Activated naive CD4-positive, alpha-beta T cell treated with anti-CD3 and anti-CD28 coated beads, Interleukin-2, amount 50 U/mL, for 72 hours (primary cell): ENCODE results near the gene DNAAF5. TPM values are rescaled to one million over a fixed set of nuclear protein-coding genes. Genes with fewer than 3 reads are reported as not detected.

Experiments
- ATAC-seq, 2 donors: fragments of 150-1000 bp; cut with Tn5 transposase; 2 replicates each; pipeline ENCODE4 v1.10.0; 2021; ENCODE audit warnings: mild to moderate bottlenecking in 2 of 2, moderate library complexity in 2 of 2
- DNase-seq, 2 donors: peaks; one replicate each; pipeline ENCODE4 v3.0.0; 2021 to 2022; ENCODE audit warnings: low spot score in 2 of 2
- H3K27ac Mint-ChIP-seq, 2 donors: one replicate each; pipeline ENCODE4 v1.8.0; 2022; ENCODE audit warnings: mild to moderate bottlenecking in 2 of 2, mixed read lengths in 2 of 2
- H3K36me3 Mint-ChIP-seq, 2 donors: one replicate each; pipeline ENCODE4 v1.8.0; 2022; ENCODE audit warnings: mixed read lengths in 2 of 2
- H3K9me3 Mint-ChIP-seq, 2 donors: one replicate each; pipeline ENCODE4 v1.8.0; 2022; ENCODE audit warnings: mixed read lengths in 2 of 2
- total RNA-seq, 2 donors: library from RNA; stranded (reverse); gene quantifications; one replicate each; pipeline ENCODE4 v1.2.3, GENCODE V29; 2022

Gene DNAAF5
- total RNA-seq, 2 donors from 2014 or later, result 10.7 to 40.4 TPM

- Mint-ChIP-seq H3K36me3 (peaks cover 10 to 21% of the 10 kb centered on the region in 2 donors), H3K27ac (peak overlapping the region; percentile 93 to 96)
- DNase-seq, result no peak
These were observed 91.7 kb downstream of the DNAAF5 start for GRCh38 chr7:818031-818699.

DNA sequence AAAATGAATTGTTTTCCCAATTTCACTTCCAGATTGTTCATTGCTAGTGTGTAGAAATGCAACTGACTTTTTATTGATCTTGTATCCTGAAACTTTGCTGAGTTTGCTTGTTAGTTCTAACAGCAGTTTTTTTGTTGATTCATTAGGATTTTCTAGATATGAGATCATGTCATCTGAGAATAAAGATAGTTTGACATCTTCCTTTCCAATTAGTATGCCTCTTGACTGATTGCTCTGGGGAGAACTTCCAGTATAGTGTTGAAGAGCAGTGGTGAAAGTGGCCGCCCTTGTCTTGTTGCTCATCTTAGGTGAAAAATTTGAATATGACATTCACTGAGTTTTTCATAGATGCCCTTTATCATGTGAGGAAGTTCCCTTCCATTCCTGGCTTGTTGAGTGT is 93.8 kb downstream of the DNAAF5 start:
- ATAC-seq (peak in 1 of 2 donors; percentile 7), DNase-seq (no peak)
- Mint-ChIP-seq H3K36me3 (peaks cover 10 to 21% of the 10 kb centered on the region in 2 donors), H3K27ac (peak overlapping the region in 1 of 2 donors; percentile 10), H3K9me3 (no peaks in the 10 kb centered on the region)

More at GRCh38 chr7:818031-818699, 91.7 kb downstream of the DNAAF5 start:
- H3K9me3 Mint-ChIP-seq, result no peaks in the 10 kb centered on the region
- ATAC-seq, result no peak

GRCh38 chr7:821688-822087 is 95.2 kb downstream of the DNAAF5 start:
- Mint-ChIP-seq H3K36me3 (peaks cover 10 to 21% of the 10 kb centered on the region in 2 donors), H3K27ac (no peak overlapping the region), H3K9me3 (no peaks in the 10 kb centered on the region)
- DNase-seq, result no peak
- ATAC-seq, result no peak

- DNase-seq (no peak), ATAC-seq (no peak)
- H3K9me3 Mint-ChIP-seq, result no peaks in the 10 kb centered on the region
- peaks cover 6 to 19% of the 10 kb centered on the region in 2 donors for H3K36me3 Mint-ChIP-seq
- H3K27ac Mint-ChIP-seq, result no peak overlapping the region
These were observed 96.3 kb downstream of the DNAAF5 start for GRCh38 chr7:822692-823276.

- Mint-ChIP-seq H3K9me3 (no peaks in the 10 kb centered on the region), H3K36me3 (peaks cover 0 to 13% of the 10 kb centered on the region in 2 donors), H3K27ac (peak overlapping the region in 1 of 2 donors; percentile 58)
- ATAC-seq (no peak), DNase-seq (no peak)
These were observed 97.2 kb downstream of the DNAAF5 start for GRCh38 chr7:823649-824048.

GRCh38 chr7:824081-824480 is 97.6 kb downstream of the DNAAF5 start:
- DNase-seq, result no peak
- H3K27ac Mint-ChIP-seq, result no peak overlapping the region
- H3K36me3 Mint-ChIP-seq, result peaks cover 0 to 11% of the 10 kb centered on the region in 2 donors
- ATAC-seq, result no peak
- no peaks in the 10 kb centered on the region for H3K9me3 Mint-ChIP-seq

- ATAC-seq, result no peak
These were observed 98.2 kb downstream of the DNAAF5 start for GRCh38 chr7:824664-825063.

GRCh38 chr7:825386-825785 is 98.9 kb downstream of the DNAAF5 start:
- ATAC-seq (no peak), DNase-seq (no peak)
- Mint-ChIP-seq H3K27ac (no peak overlapping the region), H3K36me3 (peaks cover 0 to under 1% of the 10 kb centered on the region in 2 donors), H3K9me3 (no peaks in the 10 kb centered on the region)

More at GRCh38 chr7:824664-825063, 98.2 kb downstream of the DNAAF5 start:
- Mint-ChIP-seq H3K9me3 (no peaks in the 10 kb centered on the region), H3K36me3 (peaks cover 0 to 5% of the 10 kb centered on the region in 2 donors), H3K27ac (no peak overlapping the region)
- no peak for DNase-seq

GRCh38 chr7:826230-826917 is 99.9 kb downstream of the DNAAF5 start:
- H3K36me3 Mint-ChIP-seq, result peaks cover 0 to 5% of the 10 kb centered on the region in 2 donors
- peak overlapping the region in 1 of 2 donors; percentile 90 for H3K27ac Mint-ChIP-seq
- no peak for ATAC-seq
- DNase-seq, result no peak
- no peaks in the 10 kb centered on the region for H3K9me3 Mint-ChIP-seq

GRCh38 chr7:828793-829561 is 102.5 kb downstream of the DNAAF5 start:
- ATAC-seq (no peak), DNase-seq (no peak)
- Mint-ChIP-seq H3K36me3 (peaks cover 0 to 16% of the 10 kb centered on the region in 2 donors), H3K9me3 (no peaks in the 10 kb centered on the region), H3K27ac (no peak overlapping the region)

DNA sequence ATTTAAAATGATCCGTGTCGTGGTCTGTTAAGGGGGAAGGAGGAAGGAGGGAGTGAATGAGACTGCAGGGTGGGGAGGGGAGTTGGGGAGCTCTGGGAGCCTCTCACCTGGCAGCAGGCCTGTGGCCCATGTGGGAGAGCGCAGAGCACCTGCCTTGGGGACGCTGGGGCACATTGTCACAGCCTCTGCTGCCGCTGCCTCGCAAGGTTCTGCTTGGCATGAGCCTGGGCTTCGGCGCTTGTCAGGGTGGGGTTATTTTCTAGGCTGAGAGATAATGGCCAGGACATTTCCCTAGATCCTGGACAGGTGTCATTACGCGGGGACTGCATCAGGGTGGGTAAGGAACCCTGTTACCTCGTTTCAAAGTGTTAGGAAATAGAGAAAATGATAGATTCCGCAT is 103.6 kb downstream of the DNAAF5 start:
- H3K9me3 Mint-ChIP-seq, result no peaks in the 10 kb centered on the region
- H3K36me3 Mint-ChIP-seq, result peaks cover 0 to 24% of the 10 kb centered on the region in 2 donors
- no peak for DNase-seq
- no peak for ATAC-seq
- peak overlapping the region in 1 of 2 donors; percentile 93 for H3K27ac Mint-ChIP-seq

DNA sequence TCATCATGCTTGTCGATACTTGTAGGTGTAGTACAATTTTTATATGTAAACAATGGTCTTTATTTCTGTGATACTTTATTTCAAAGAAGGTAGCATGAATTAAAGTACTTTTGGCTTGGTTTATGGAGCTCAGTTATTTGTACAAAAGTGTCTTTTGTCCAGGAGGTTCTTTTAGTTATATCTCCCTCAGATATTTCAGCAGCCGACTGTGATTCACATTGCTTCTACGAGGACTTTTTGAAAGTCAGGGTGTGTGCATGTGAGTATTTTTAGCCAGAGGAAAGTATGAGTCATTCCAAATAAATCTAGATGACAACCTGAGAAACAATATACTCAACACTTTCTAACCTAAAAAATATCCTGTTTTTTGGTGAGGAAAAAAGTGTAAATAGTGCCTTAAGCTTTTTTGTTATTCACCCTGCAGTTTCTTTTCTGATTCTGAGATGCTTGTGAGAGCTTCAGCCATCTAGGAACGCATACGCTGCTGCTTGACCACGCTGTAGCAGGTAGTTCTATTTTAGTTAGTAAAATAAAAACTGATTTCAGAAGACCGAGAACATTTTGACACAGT is 105.2 kb downstream of the DNAAF5 start:
- Mint-ChIP-seq H3K36me3 (peaks cover 0 to 24% of the 10 kb centered on the region in 2 donors), H3K27ac (peak overlapping the region; percentile 93 to 100), H3K9me3 (no peaks in the 10 kb centered on the region)
- ATAC-seq (peak; percentile 73 to 76), DNase-seq (no peak)

DNA sequence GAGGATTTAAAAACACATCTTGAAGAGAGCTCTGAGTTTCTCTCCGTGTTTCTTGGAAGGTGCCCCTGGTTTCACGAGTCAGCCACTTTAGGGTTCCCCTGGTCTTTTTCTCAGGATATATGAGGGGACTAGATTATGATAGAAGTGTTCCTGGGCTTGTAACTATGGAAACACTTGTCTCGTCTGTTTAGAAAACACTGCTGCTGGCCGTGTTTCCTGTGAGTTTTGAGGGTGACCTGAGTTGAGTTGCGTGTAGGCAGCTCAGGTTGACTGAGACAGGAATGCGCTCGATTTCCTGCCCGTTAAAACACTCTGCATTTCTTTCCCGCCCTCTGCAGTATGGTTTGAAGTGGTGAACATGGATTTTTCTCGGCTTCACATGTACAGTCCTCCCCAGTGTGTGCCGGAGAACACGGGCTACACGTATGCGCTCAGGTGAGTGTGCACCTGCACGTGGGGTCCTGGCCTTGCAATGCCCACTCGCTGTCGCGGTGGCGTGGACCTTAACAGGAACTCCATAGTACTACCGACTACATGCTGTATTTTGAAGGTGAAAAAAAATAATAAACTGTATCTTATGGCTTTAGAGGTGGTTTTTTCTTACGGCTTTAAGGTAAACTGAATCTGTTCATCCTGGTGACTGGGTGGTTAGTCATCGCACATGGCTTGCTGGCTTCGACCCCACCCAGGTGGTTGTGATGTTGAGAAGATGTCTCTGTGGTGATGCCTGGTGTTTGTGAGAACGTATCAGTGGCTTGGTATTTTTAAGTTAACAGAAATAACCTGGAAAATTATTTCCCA is 105.9 kb downstream of the DNAAF5 start, which contains the start of gene SUN1:
SUN1 (plus strand) TSS at position 310 of the 801 bp plus-strand sequence; CDS start at position 359, 49 bp downstream.
- DNase-seq (peak in 1 of 2 donors; percentile 66), ATAC-seq (peak; percentile 73 to 80)
- Mint-ChIP-seq H3K9me3 (no peaks in the 10 kb centered on the region), H3K27ac (peak within 1 kb of the TSS; percentile 93 to 100), H3K36me3 (peaks cover 0 to 24% of the 10 kb centered on the region in 2 donors)

GRCh38 chr7:832968-833424 is 106.5 kb downstream of the DNAAF5 start:
- Mint-ChIP-seq H3K9me3 (no peaks in the 10 kb centered on the region), H3K36me3 (peaks cover 0 to 24% of the 10 kb centered on the region in 2 donors), H3K27ac (peak overlapping the region; percentile 93 to 100)
- no peak for ATAC-seq
- DNase-seq, result no peak

- Mint-ChIP-seq H3K9me3 (no peaks in the 10 kb centered on the region), H3K27ac (peak overlapping the region in 1 of 2 donors; percentile 85), H3K36me3 (peaks cover 0 to 24% of the 10 kb centered on the region in 2 donors)
- ATAC-seq (no peak), DNase-seq (no peak)
These were observed 107.2 kb downstream of the DNAAF5 start for GRCh38 chr7:833601-834258.
